IPS DF 6.9 (cell line): ENCODE results near the gene SLC49A4.

Source experiments
- DNase-seq: peaks from one replicate; pipeline ENCODE4 v3.0.0-alpha.2; 2013; ENCODE audit warnings: low read depth, low spot score
- H3K27ac ChIP-seq: one replicate; pipeline ENCODE4 v1.5.1; 2013; ENCODE audit warnings: low read length, control low read depth
- H3K27me3 ChIP-seq: 2 replicates; pipeline ENCODE4 v1.6.1; 2013; ENCODE audit warnings: mild to moderate bottlenecking, low read length; ENCODE audit not compliant: control insufficient read depth, insufficient read depth
- H3K36me3 ChIP-seq: 2 replicates; pipeline ENCODE4 v1.6.1; 2013; ENCODE audit warnings: low read length; ENCODE audit not compliant: control insufficient read depth, insufficient read depth
- H3K4me1 ChIP-seq: 2 replicates; pipeline ENCODE4 v1.6.1; 2013; ENCODE audit warnings: low read length; ENCODE audit not compliant: control insufficient read depth, insufficient read depth
- H3K4me3 ChIP-seq: 2 replicates; pipeline ENCODE4 v1.5.1; 2013; ENCODE audit warnings: mild to moderate bottlenecking, low read length
- H3K9me3 ChIP-seq: 2 replicates; pipeline ENCODE4 v1.6.1; 2013; ENCODE audit warnings: low read length, inconsistent platforms; ENCODE audit not compliant: control insufficient read depth, insufficient read depth
- WGBS: extraction: QIAGEN DNeasy Blood & Tissue Kit; methylation state at CpG from one replicate; pipeline ENCODE4 v1.1.7; 2013; ENCODE audit warnings: mixed read lengths, missing lambda C conversion rate; ENCODE audit not compliant: insufficient read length, insufficient coverage; 5-methylcytosine and 5-hydroxymethylcytosine counted together

SLC49A4 gene

DNA sequence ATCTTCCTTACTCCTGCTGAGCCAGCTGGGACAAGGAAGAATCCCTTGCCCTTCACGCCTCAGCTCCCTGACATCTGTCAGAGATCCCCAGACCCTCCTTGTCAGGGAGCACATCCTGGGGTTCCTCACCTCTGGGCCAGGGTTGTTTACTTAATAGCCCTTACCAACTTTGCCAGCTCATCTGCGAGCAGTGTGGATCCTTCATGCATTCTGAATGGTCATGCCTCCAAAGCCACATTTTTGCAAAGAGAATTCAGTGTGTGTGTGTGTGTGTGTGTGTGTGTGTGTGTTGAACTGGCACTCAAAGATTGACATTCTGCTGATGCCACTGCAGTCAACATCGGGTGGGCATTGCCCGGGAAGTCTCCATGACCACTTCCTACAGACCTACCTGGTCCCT is 112.6 kb downstream of the SLC49A4 start:
- H3K9me3 ChIP-seq, result no peaks in the 10 kb centered on the region
- no CpG with 5 or more reads among the region's 4 CpGs for WGBS

DNA sequence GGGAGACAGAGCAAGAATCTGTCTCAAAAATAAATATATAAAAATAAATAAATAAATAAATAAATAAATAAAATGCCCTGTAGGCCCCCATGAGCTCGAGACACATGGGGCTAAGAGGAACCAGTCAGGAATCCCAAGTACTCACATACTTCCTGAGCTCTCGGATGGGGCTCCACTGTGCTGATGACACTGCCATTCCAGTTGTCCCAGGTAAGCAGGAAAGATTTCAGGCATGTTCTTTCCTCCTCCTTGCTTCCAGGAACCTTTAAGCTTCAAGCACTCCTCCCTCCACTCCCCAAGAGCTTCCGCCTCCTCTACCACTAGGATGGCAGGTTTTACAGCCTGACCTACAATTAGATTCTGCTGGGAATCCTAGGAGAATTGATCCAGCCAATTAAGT is 113.4 kb downstream of the SLC49A4 start:
- DNase-seq, result no peak
- no peaks in the 10 kb centered on the region for H3K4me1 ChIP-seq
- H3K27me3 ChIP-seq, result no peaks in the 10 kb centered on the region
- no peak overlapping the region for H3K4me3 ChIP-seq
- no CpG with 5 or more reads among the region's 3 CpGs for WGBS
- no peaks in the 10 kb centered on the region for H3K9me3 ChIP-seq
- H3K36me3 ChIP-seq, result peaks cover 6% of the 10 kb centered on the region; the same call in 1 of the 2 replicates
- no peak overlapping the region for H3K27ac ChIP-seq

More for the DNA sequence above, 112.6 kb downstream of the SLC49A4 start:
- no peak for DNase-seq
- no peaks in the 10 kb centered on the region for H3K27me3 ChIP-seq
- H3K4me1 ChIP-seq, result no peaks in the 10 kb centered on the region
- no peak overlapping the region for H3K27ac ChIP-seq
- peaks cover 6% of the 10 kb centered on the region; the same call in 1 of the 2 replicates for H3K36me3 ChIP-seq
- no peak overlapping the region for H3K4me3 ChIP-seq

DNA sequence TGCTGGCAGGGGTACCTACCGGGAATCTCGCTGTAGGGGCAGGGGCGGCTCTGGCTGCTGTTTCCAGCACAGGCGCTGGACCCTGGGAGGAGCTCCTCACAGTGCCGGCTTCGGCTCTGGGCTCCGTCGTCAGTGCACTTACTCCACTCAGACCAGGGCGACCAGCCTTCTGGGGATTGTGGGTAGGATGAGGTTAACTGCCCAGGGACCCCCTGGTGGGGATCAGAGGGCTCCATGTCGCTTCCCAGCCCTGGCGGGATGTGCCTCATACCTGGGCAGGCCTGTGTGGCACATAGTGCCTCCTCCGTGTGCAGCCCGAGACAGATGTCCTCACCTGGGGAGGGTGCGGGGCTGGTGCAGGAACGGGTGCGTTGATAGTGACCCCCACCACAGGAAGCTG is 117.0 kb downstream of the SLC49A4 start:
- Histone ChIP-seq H3K4me3 (no peak overlapping the region), H3K4me1 (no peaks in the 10 kb centered on the region), H3K27ac (no peak overlapping the region), H3K27me3 (no peaks in the 10 kb centered on the region), H3K9me3 (no peaks in the 10 kb centered on the region), H3K36me3 (peaks cover 6% of the 10 kb centered on the region; the same call in 1 of the 2 replicates)
- no CpG with 5 or more reads among the region's 16 CpGs for WGBS
- DNase-seq, result no peak

DNA sequence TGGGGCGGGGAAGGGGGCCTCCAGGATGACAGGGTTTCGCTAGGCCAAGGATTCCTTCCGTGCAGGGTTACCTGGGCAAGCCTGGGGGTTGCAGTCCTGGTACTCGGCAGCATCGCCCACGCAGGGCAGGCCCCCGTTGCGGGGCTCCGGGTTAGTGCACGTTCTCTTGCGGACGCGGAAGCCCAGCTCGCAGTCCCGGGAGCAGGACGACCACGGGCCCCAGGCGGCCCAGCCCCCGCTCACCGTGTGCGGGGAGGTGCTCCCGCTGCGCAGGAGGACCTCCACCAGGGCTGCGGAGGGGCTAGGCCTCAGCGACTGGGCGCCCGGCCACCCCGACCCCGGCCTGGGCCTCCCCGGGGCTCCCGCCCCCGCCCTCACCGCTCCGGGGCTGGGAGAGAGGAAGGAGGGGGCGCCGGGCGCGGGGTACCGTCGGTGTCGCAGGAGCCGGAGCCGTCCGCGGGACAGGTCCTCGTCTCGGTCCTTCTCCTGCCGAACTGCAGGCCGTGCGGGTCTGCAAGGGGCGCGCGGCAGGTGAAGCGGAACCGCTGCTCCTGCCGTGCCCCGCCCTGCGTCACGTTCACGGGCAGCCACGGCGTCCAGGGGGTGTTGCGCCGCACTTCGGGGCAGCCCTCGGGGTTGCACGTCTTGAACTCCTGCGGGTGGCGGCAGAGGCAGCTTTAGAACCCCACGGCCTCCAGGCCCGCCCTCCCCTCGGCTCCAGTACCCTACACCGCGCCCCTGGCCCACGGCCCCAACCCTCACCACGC is 118.1 kb downstream of the SLC49A4 start:
- Histone ChIP-seq H3K4me3 (no peak overlapping the region), H3K27ac (no peak overlapping the region), H3K36me3 (peaks cover 6% of the 10 kb centered on the region; the same call in 1 of the 2 replicates), H3K4me1 (no peaks in the 10 kb centered on the region), H3K27me3 (no peaks in the 10 kb centered on the region), H3K9me3 (no peaks in the 10 kb centered on the region)
- no CpG with 5 or more reads among the region's 76 CpGs for WGBS
- DNase-seq, result no peak

DNA sequence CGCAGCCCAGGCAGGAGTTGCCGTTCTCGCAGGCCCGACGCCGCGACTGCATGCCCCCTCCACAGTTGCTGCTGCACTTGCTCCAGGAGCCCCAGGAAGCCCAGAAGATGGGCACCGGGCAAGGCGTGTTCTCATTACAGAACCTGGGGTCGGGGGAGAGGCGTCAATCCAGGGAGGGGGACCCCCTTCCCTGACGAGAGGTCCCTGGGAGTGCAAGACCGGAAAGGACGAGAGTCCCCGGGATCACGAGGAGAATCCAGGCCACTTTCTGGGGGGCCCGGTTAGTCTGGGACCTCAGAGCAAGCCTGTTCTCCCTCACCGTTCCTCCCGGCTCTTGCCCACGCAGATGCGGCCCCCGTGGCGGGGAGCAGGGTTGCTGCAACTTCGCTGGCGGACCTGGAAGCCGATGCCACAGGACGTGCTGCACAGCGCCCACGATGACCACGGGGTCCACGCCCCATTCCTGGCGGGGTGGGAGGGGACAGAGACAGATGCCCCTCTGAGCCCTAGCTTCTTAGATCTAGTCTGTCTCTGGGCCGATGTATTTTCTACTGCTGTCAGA is 118.8 kb downstream of the SLC49A4 start:
- Histone ChIP-seq H3K4me3 (no peak overlapping the region), H3K36me3 (peaks cover 6% of the 10 kb centered on the region; the same call in 1 of the 2 replicates), H3K27me3 (no peaks in the 10 kb centered on the region), H3K4me1 (no peaks in the 10 kb centered on the region), H3K9me3 (no peaks in the 10 kb centered on the region), H3K27ac (no peak overlapping the region)
- no peak for DNase-seq
- no CpG with 5 or more reads among the region's 33 CpGs for WGBS

DNA sequence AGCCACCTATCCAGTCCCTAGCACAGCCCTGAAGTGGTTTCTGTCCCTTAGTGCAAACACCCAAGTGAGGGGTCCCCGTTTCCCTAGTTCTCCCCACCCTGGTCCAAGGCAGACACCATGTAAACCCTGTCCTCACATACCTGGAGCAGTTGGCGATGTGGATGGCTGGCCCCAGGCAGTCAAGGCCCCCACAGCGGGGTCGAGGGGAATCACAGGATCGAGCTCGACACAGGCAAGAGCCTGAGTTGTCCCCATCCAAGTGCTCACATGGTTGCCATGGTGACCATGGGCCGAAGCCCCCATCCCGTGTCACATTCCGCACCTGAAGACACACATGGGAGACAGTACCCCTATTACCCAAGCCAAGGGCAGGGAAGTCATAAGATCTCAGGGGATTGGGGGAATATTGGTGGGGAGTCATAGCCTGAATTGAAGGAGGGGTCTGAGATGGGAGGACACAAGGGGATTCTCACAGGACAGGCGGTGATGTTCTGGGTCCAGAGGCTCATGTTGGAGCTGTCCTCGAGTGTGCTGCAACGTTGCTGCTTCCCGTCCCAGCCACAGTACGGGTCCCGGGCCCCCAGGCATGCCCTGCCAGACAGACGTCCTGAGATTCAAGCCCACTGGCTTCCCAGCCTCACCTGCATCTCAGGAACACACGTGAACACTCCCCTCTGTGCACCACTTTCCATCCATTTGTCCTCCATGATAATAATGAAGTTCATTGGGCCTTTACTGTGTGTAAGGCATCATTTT is 120.6 kb downstream of the SLC49A4 start:
- Histone ChIP-seq H3K4me1 (no peaks in the 10 kb centered on the region), H3K4me3 (no peak overlapping the region), H3K27ac (no peak overlapping the region), H3K27me3 (no peaks in the 10 kb centered on the region), H3K9me3 (no peaks in the 10 kb centered on the region), H3K36me3 (peaks cover 3% of the 10 kb centered on the region; the same call in 1 of the 2 replicates)
- WGBS, result no CpG with 5 or more reads among the region's 17 CpGs
- DNase-seq, result no peak

DNA sequence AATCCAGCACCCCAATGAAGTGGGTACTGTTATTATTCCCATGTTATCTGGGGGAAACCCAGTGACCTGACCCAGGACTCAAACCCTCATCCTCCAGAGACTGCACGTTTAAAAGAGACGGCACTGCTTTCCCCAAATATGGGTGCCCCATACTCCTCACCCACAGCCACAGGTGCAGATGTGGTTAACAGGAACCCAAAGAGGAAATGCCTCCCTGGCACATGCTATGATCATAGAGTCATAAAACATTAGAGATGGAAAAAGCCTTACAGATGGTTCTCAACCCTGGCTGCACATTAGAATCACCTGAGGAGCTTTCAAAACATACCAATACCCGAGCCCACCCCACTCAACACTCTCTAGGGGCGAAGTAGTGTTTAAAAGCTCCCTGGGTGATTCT is 121.2 kb downstream of the SLC49A4 start:
- no peak for DNase-seq

DNA sequence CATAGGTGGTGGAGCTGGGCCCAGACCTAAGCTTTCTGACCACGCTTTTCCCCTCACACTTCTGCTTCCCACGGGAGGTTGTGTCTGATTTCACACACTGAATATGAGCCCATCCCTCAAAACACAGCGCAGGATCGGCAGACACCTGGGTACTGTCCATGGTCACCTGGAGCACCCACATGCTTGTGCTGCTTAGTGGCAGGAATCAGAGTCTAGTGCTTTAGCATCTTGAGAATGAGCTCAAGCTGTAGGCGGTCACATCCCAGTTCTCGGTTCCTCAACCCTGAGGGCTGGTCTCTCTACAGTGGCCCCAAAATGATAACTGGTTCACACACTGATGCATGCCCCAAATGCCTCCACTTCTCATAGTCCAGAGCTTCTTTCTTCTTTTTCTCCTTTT is 121.7 kb downstream of the SLC49A4 start:
- H3K9me3 ChIP-seq, result no peaks in the 10 kb centered on the region
- H3K4me3 ChIP-seq, result no peak overlapping the region
- WGBS, result no CpG with 5 or more reads among the region's 6 CpGs
- no peaks in the 10 kb centered on the region for H3K4me1 ChIP-seq
- H3K36me3 ChIP-seq, result peaks cover 3% of the 10 kb centered on the region; the same call in 1 of the 2 replicates
- no peak for DNase-seq
- no peaks in the 10 kb centered on the region for H3K27me3 ChIP-seq
- no peak overlapping the region for H3K27ac ChIP-seq

More for the DNA sequence above, 121.2 kb downstream of the SLC49A4 start:
- Histone ChIP-seq H3K4me1 (no peaks in the 10 kb centered on the region), H3K27me3 (no peaks in the 10 kb centered on the region), H3K9me3 (no peaks in the 10 kb centered on the region), H3K4me3 (no peak overlapping the region), H3K36me3 (peaks cover 3% of the 10 kb centered on the region; the same call in 1 of the 2 replicates), H3K27ac (no peak overlapping the region)
- WGBS, result no CpG with 5 or more reads among the region's 4 CpGs

DNA sequence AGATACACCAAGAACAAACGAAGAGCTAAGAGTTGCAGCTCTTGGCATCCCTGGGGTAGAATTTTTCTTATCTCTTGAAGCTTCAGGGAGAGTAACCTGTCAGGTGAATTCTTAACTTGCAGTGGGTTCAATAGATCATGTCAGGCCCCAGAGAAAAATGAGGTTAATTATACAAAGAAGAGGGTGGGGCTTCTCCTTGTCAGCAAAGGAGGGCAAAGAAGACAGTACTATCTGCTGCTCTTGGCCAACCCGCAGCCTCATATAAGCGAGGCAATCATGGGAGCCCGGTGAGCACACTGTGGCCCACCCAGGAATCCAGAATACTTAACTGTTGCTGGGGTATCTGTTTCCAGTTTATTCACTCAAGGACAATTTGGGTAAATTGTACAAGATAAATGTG is 122.5 kb downstream of the SLC49A4 start:
- H3K9me3 ChIP-seq, result no peaks in the 10 kb centered on the region
- H3K4me1 ChIP-seq, result peaks cover 2% of the 10 kb centered on the region
- H3K27ac ChIP-seq, result no peak overlapping the region
- no peak overlapping the region for H3K4me3 ChIP-seq
- WGBS, result no CpG with 5 or more reads among the region's 4 CpGs
- H3K36me3 ChIP-seq, result no peaks in the 10 kb centered on the region; the same call in 1 of the 2 replicates
- DNase-seq, result no peak
- H3K27me3 ChIP-seq, result peaks cover 3% of the 10 kb centered on the region; the same call in 1 of the 2 replicates

DNA sequence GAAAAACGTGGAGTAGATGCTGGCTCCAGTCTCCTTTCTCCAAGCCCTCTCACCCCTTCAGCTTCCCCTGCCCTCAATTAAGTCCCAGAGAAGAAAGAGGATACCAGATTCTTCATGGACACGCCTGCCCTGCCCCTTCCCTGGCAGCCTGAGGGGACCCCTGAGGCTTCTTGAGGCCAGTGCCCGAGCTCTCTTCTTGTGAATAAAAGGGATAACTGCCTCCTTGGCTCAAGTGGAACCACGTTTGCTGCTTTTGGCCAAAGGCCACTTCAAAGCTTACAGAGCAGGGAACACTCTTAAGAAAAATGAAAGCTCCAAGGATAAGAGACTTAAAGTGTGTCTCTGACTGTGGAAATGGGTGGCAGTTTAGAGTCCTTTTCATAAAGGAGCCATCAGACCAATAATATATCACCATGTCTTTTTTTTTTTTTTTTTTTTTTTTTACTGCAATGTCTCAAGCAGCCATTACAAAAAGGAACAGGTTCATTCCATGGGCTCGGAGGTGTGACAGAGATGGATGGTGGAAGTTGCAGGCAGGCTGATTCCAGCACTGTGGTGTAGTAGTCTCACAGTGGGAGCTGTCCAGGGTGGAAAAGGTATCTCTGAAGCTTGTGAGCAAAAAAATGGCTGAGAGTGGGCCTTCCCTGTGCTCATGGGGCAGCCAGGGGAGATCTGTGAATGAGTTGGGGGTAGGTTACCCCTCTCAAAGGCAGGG is 123.9 kb downstream of the SLC49A4 start:
- no peaks in the 10 kb centered on the region for H3K36me3 ChIP-seq
- H3K27me3 ChIP-seq, result peaks cover 5% of the 10 kb centered on the region; the same call in 1 of the 2 replicates
- no peaks in the 10 kb centered on the region for H3K9me3 ChIP-seq
- no peak overlapping the region for H3K27ac ChIP-seq
- H3K4me1 ChIP-seq, result peaks cover 2% of the 10 kb centered on the region
- no CpG with 5 or more reads among the region's 5 CpGs for WGBS
- no peak overlapping the region for H3K4me3 ChIP-seq
- DNase-seq, result no peak
